ENCODE measurements around the gene ICAM1.

DNA sequence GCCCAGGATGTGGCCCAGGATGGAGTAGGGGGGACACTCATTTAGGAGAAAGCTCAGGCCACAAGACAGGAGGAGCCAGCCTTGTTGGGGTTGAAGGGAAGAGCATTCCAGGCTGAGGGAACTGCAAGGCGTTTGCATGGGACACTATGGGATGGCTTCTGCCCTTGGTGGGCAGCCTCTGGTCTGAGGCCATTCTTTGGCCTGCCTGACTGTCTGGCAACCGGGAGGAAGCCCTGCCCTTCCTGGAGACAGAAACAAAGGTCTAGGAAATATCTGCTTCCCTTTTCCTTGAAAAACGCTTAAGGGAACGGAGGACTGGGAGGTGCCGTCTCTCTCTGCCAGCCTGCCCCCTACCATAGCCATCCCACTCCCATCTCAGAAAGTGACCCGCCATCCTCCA, 2.8 kb upstream of the ICAM1 start:
- TF ChIP-seq EP300 (IDR thresholded peaks at IDR 0.05) = no peak
- TF ChIP-seq, protein P1, sequence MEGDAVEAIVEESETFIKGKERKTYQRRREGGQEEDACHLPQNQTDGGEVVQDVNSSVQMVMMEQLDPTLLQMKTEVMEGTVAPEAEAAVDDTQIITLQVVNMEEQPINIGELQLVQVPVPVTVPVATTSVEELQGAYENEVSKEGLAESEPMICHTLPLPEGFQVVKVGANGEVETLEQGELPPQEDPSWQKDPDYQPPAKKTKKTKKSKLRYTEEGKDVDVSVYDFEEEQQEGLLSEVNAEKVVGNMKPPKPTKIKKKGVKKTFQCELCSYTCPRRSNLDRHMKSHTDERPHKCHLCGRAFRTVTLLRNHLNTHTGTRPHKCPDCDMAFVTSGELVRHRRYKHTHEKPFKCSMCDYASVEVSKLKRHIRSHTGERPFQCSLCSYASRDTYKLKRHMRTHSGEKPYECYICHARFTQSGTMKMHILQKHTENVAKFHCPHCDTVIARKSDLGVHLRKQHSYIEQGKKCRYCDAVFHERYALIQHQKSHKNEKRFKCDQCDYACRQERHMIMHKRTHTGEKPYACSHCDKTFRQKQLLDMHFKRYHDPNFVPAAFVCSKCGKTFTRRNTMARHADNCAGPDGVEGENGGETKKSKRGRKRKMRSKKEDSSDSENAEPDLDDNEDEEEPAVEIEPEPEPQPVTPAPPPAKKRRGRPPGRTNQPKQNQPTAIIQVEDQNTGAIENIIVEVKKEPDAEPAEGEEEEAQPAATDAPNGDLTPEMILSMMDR (IDR thresholded peaks at IDR 0.05) = no peak

Data from ovary (tissue), 3 donors.